ENCODE results near the gene YARS2. TPM values are rescaled to one million over a fixed set of nuclear protein-coding genes. Genes with fewer than 3 reads are reported as not detected.
"Not testable (repeated sequence)": the region's sequence is repeated elsewhere in the genome, so short reads cannot be mapped to it uniquely, and the experiment has no call there.

Gene YARS2
- total RNA-seq, 2 experiments from 2014 or later, result 20.1 to 24.8 TPM

DNA sequence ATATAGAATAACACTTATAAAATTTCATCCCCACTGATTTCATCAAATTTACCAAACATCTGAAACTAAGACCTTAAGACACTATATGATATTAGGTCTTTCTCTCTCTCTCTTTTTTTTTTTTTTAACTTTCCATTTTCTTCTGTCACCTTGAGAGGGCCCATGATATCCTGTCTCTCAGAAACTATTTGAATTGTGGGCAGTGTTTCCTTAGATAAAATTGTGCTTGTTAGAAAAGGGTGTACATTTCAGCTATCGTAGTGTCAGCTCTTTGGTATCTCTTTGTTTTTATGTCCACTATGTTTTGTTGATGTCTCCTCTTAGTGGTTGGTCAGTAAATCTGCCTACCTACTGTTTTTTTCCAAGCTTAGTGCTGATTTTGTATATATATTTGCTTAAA lies 52.8 kb downstream of the YARS2 start:
- peaks cover 10% of the 10 kb centered on the region for H3K36me3 Mint-ChIP-seq (ENCODE audit: low read depth)
- no peaks in the 10 kb centered on the region for H3K27me3 Mint-ChIP-seq (ENCODE audit: low read depth)
- H3K9me3 Mint-ChIP-seq, result no peaks in the 10 kb centered on the region
- DNase-seq, result no peak
- no peak overlapping the region for H3K27ac Mint-ChIP-seq
- no peak overlapping the region for H3K4me3 Mint-ChIP-seq
- H3K4me1 Mint-ChIP-seq (ENCODE audit: low read depth), result peaks cover 2% of the 10 kb centered on the region
- intact Hi-C loops (cut with micrococcal nuclease), result no loop called here
- CTCF ChIA-PET, result no interaction called here

DNA sequence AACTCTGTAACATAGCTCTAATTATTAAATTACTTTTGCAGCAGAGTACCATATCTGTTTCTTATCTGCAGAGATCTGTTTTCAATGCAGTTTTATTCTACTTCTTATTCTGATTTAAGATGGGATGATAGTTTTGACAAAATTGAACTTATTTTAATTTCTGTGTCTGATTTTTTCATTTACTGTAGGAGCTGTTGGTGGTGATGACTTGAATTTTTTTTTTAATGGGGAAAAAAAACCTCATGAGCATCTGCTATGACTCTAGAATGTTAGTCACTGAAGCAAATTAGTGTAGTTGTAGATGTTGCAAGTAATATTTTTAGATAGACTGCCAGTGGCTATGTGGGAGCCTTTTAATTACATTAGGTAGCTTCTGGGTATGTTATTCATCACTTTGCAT lies 53.2 kb downstream of the YARS2 start:
- Mint-ChIP-seq H3K27ac (no peak overlapping the region), H3K36me3 (ENCODE audit: low read depth) (peaks cover 8% of the 10 kb centered on the region), H3K27me3 (ENCODE audit: low read depth) (no peaks in the 10 kb centered on the region), H3K9me3 (no peaks in the 10 kb centered on the region), H3K4me1 (ENCODE audit: low read depth) (peaks cover 3% of the 10 kb centered on the region), H3K4me3 (no peak overlapping the region)
- intact Hi-C loops (cut with micrococcal nuclease), result no loop called here
- CTCF ChIA-PET, result no interaction called here
- DNase-seq, result no peak

DNA sequence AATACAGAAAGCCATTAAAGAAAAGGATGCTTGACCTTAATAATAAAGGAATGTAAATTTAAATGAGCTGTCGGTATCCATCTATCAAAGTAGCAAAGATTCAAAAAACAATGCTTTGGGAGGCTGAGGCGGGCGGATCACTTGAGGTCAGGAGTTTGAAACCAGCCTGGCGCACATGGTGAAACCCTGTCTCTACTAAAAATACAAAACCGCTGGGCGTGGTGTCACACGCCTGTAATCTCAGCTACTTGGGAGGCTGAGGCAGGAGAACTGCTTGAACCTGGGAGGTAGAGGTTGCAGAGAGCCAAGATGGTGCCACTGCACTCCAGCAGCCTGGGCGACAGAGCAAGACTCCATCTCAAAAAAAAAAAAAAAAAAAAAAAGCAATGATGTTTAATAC lies 56.3 kb downstream of the YARS2 start:
- intact Hi-C loops (cut with micrococcal nuclease); DNase-seq; H3K4me1 Mint-ChIP-seq (ENCODE audit: low read depth); H3K4me3 Mint-ChIP-seq; H3K27ac Mint-ChIP-seq; H3K27me3 Mint-ChIP-seq (ENCODE audit: low read depth); H3K9me3 Mint-ChIP-seq: not testable (repeated sequence)
- CTCF ChIA-PET, result interaction anchor here (0.9 kb wide), 1 partner anchor 55 kb away, joined by 3 read pairs; no protein-coding TSS in a partner anchor
- H3K36me3 Mint-ChIP-seq (ENCODE audit: low read depth), result peaks cover 14% of the 10 kb centered on the region

DNA sequence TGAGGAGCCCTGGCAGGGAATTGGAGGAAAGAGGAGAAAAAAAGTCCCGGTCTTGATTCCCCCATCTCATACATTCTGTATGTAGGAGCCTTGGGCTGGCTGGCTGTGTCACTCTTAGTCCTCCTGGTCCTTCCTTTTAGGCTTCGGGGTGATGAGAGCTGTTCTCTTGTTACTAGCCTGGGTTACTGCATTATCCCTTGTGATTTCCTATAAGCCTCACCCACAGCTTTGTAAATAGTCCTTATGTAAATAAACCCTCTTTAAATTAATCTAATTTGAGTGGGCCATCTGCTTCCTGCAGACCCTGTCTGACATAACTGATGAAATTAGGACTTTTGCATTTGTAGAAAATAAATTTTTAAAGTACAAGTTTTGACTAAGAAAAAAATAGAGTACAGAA lies 57.4 kb downstream of the YARS2 start:
- Mint-ChIP-seq H3K4me3 (no peak overlapping the region), H3K4me1 (ENCODE audit: low read depth) (peaks cover 9% of the 10 kb centered on the region), H3K9me3 (no peaks in the 10 kb centered on the region), H3K27me3 (ENCODE audit: low read depth) (no peaks in the 10 kb centered on the region), H3K27ac (no peak overlapping the region), H3K36me3 (ENCODE audit: low read depth) (peaks cover 15% of the 10 kb centered on the region)
- CTCF ChIA-PET, result interaction anchor here (1.3 kb wide), 1 partner anchor 57 kb away, joined by 3 read pairs; the partner anchor contains the start of gene YARS2
- DNase-seq, result no peak
- intact Hi-C loops (cut with micrococcal nuclease), result no loop called here

DNA sequence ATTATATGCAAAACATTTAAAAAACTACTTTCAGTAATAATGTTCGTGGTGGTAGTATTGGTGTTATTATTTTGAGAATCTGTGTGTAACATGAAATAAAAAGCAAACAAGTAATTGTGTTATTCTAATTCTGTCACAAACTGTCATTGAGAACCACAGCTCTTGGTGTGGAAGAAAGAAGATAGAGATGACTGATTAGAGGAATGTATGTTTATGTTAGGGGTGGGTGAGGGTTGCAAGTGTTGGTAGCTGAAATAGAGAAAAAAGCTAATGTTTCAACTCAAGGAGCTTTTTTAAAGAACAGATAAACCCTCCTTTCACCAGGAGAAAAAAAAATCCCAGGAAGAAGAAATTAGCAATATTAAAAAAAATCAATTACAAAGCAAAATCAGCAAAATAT lies 58.3 kb downstream of the YARS2 start:
- Mint-ChIP-seq H3K4me1 (ENCODE audit: low read depth) (peaks cover 11% of the 10 kb centered on the region), H3K27me3 (ENCODE audit: low read depth) (no peaks in the 10 kb centered on the region), H3K27ac (no peak overlapping the region), H3K36me3 (ENCODE audit: low read depth) (peaks cover 10% of the 10 kb centered on the region), H3K9me3 (no peaks in the 10 kb centered on the region), H3K4me3 (no peak overlapping the region)
- CTCF ChIA-PET, result interaction anchor here (0.8 kb wide), 1 partner anchor 16 kb away, joined by 4 read pairs; no protein-coding TSS in a partner anchor
- intact Hi-C loops (cut with micrococcal nuclease), result no loop called here
- no peak for DNase-seq

Other genes with a start within 250 kb of the YARS2 start
- gene DNM1L, start 76.6 kb downstream of the YARS2 start, total RNA-seq, result 10 to 100 TPM; 54.4 to 61.5 TPM
- under 1 TPM; 0.22 to 0.26 TPM for gene PKP2, start 140.9 kb upstream of the YARS2 start, total RNA-seq